ENCODE results near the gene MS4A6A.
"Not testable (repeated sequence)": the region's sequence is repeated elsewhere in the genome, so short reads cannot be mapped to it uniquely, and the experiment has no call there.

The MS4A6A gene

GRCh38 chr11:60183591-60184205 is 815 bp upstream of the MS4A6A start:
- DNase-seq, result no peak

GRCh38 chr11:60175860-60176275 is 7.0 kb downstream of the MS4A6A start:
- DNase-seq, result no peak

GRCh38 chr11:60172011-60172410 is 10.9 kb downstream of the MS4A6A start:
- no peak for DNase-seq

- DNase-seq, result no peak
These were observed 12.3 kb downstream of the MS4A6A start for GRCh38 chr11:60170566-60170965.

- no peak for DNase-seq
These were observed 13.5 kb downstream of the MS4A6A start for GRCh38 chr11:60169264-60169915.

- DNase-seq, result no peak
These were observed 14.6 kb downstream of the MS4A6A start for GRCh38 chr11:60168306-60168705.

GRCh38 chr11:60165951-60166350 is 16.9 kb downstream of the MS4A6A start:
- DNase-seq, result no peak

GRCh38 chr11:60165538-60165937 is 17.3 kb downstream of the MS4A6A start:
- no peak for DNase-seq

- no peak for DNase-seq
These were observed 18.3 kb downstream of the MS4A6A start for GRCh38 chr11:60164550-60165075.

GRCh38 chr11:60161766-60162165 is 21.1 kb downstream of the MS4A6A start:
- no peak for DNase-seq

- no peak for DNase-seq
These were observed 21.8 kb downstream of the MS4A6A start for GRCh38 chr11:60161107-60161506.

- no peak for DNase-seq
These were observed 23.0 kb downstream of the MS4A6A start for GRCh38 chr11:60159868-60160267.

- no peak for DNase-seq
These were observed 23.6 kb downstream of the MS4A6A start for GRCh38 chr11:60159284-60159683.

GRCh38 chr11:60158636-60159035 is 24.2 kb downstream of the MS4A6A start:
- no peak for DNase-seq

- no peak for DNase-seq
These were observed 27.0 kb downstream of the MS4A6A start for GRCh38 chr11:60155931-60156330.

GRCh38 chr11:60152727-60153126 is 30.2 kb downstream of the MS4A6A start:
- not testable (repeated sequence) for DNase-seq

GRCh38 chr11:60150279-60150678 is 32.6 kb downstream of the MS4A6A start:
- DNase-seq, result no peak

- DNase-seq, result no peak
These were observed 37.2 kb downstream of the MS4A6A start for GRCh38 chr11:60145677-60146076.

- DNase-seq, result no peak
These were observed 39.1 kb downstream of the MS4A6A start for GRCh38 chr11:60143768-60144167.

GRCh38 chr11:60133917-60134316 is 49.0 kb downstream of the MS4A6A start:
- DNase-seq, result no peak

GRCh38 chr11:60131912-60132311 is 51.0 kb downstream of the MS4A6A start:
- no peak for DNase-seq

GRCh38 chr11:60130496-60130895 is 52.4 kb downstream of the MS4A6A start:
- no peak for DNase-seq

- DNase-seq, result no peak
These were observed 53.0 kb downstream of the MS4A6A start for GRCh38 chr11:60129853-60130252.

GRCh38 chr11:60128866-60129265 is 54.0 kb downstream of the MS4A6A start:
- not testable (repeated sequence) for DNase-seq

GRCh38 chr11:60128376-60128775 is 54.5 kb downstream of the MS4A6A start:
- no peak for DNase-seq
